HCT116 (cell line): ENCODE results near the gene BOLL. TPM values are rescaled to one million over a fixed set of nuclear protein-coding genes. Genes with fewer than 3 reads are reported as not detected.

Experiments
- ATAC-seq: fragments of 200-7000 bp; cut with Tn5 transposase; 2 replicates; pipeline ENCODE4 v1.9.1; 2020; ENCODE audit warnings: mild to moderate bottlenecking, moderate library complexity
- BruUV-seq: library from RNA; stranded (reverse); fragments of 400-500 nt; replicated peaks from 2 replicates; lab custom pipeline; 2021; lab: Mats Ljungman, UMichigan
- CTCF ChIA-PET: fragments of 300-600 bp; sonication (Branson Sonifier 250); formaldehyde crosslinking; loops from one replicate; lab custom pipeline; 2021; ENCODE audit warnings: antibody characterized with exemption; lab: Charles Lee
- POLR2A ChIA-PET: fragments of 300-600, 350-600 bp; sonication (Branson Sonifier 250); formaldehyde crosslinking; loops from one replicate; lab custom pipeline; 2021; ENCODE audit warnings: antibody characterized with exemption; lab: Charles Lee
- RAD21 ChIA-PET, 2 experiments: fragments of 300-600 bp; sonication (Branson Sonifier 250); formaldehyde crosslinking; loops; one replicate each; lab custom pipeline; 2023; ENCODE audit warnings: low total read pairs in 2 of 2; ENCODE audit not compliant: uncharacterized antibody in 2 of 2, unreplicated experiment in 2 of 2, low non-redundant PET in 1 of 2; lab: Charles Lee
- DNase-seq: peaks from one replicate; pipeline ENCODE4 v3.0.0-alpha.2; 2010; ENCODE audit warnings: low read depth, low spot score
- H2AFZ ChIP-seq: fragments of 200-600 bp; shearing (Covaris generic), sonication (generic); 2 replicates; pipeline ENCODE4 v1.6.1; 2017; ENCODE audit warnings: low read depth, mixed run types, mixed read lengths, antibody characterized with exemption, low read length; ENCODE audit not compliant: poor library complexity, severe bottlenecking
- H3K27ac ChIP-seq: 2 replicates; pipeline ENCODE4 v1.5.1; 2012; ENCODE audit warnings: low read depth, low read length
- H3K27me3 ChIP-seq: fragments of 200-600 bp; sonication (generic); 2 replicates; pipeline ENCODE4 v1.6.1; 2016; ENCODE audit warnings: mixed run types, low read length, mixed read lengths; ENCODE audit not compliant: insufficient read depth
- H3K36me3 ChIP-seq, 2 experiments: fragments of 200-500 bp in 1 of 2; fragments of 200-600 bp in 1 of 2; sonication (Bioruptor generic) in 1 of 2; sonication (generic) in 1 of 2; 2 replicates each; pipeline versions ENCODE4 v1.5.1 to v1.6.1; 2014 to 2016; ENCODE audit warnings: low read length in 2 of 2, inconsistent platforms in 1 of 2, mixed read lengths in 1 of 2, mixed run types in 1 of 2; ENCODE audit not compliant: insufficient read depth in 2 of 2, control insufficient read depth in 1 of 2
- H3K4me1 ChIP-seq, 2 experiments: fragments of 200-600 bp in 1 of 2; sonication (generic) in 1 of 2; 2 replicates each; pipeline versions ENCODE4 v1.5.1 to v1.6.1; 2012 to 2017; ENCODE audit warnings: low read length in 2 of 2, inconsistent platforms in 1 of 2, mild to moderate bottlenecking in 1 of 2, mixed read lengths in 1 of 2, mixed run types in 1 of 2, moderate library complexity in 1 of 2; ENCODE audit not compliant: insufficient read depth in 2 of 2, control insufficient read depth in 1 of 2
- H3K4me2 ChIP-seq: fragments of 200-600 bp; sonication (generic); 2 replicates; pipeline ENCODE4 v1.6.1; 2017; ENCODE audit warnings: mixed run types, low read length, mixed read lengths
- H3K4me3 ChIP-seq, 2 experiments: fragments of 200-600 bp in 1 of 2; sonication (generic) in 1 of 2; replicated peaks in 1 of 2; 2 replicates each; pipeline ENCODE4 v1.5.1; 2011 to 2016; ENCODE audit warnings: low read length in 2 of 2, control low read depth in 1 of 2, low read depth in 1 of 2, mild to moderate bottlenecking in 1 of 2, mixed read lengths in 1 of 2, mixed run types in 1 of 2
- H3K79me2 ChIP-seq: fragments of 200-600 bp; sonication (generic); 2 replicates; pipeline ENCODE4 v1.6.1; 2017; ENCODE audit warnings: mild to moderate bottlenecking, mixed run types, low read length, moderate library complexity, mixed read lengths; ENCODE audit not compliant: insufficient read depth
- H3K9ac ChIP-seq: fragments of 200-600 bp; sonication (generic); 2 replicates; pipeline ENCODE4 v1.6.1; 2016; ENCODE audit warnings: low read length, mixed read lengths
- H3K9me2 ChIP-seq: fragments of 200-600 bp; sonication (generic), shearing (Covaris generic); 2 replicates; pipeline ENCODE4 v1.6.1; 2017; ENCODE audit warnings: mixed run types, mild to moderate bottlenecking, moderate library complexity; ENCODE audit not compliant: insufficient read depth
- H3K9me3 ChIP-seq, 2 experiments: fragments of 200-500 bp in 1 of 2; fragments of 200-600 bp in 1 of 2; sonication (Bioruptor generic) in 1 of 2; sonication (generic) in 1 of 2; 2 replicates each; pipeline ENCODE4 v1.6.1; 2014 to 2017; ENCODE audit warnings: low read length in 2 of 2, mixed read lengths in 2 of 2, inconsistent platforms in 1 of 2, low read depth in 1 of 2, mild to moderate bottlenecking in 1 of 2, mixed run types in 1 of 2, moderate library complexity in 1 of 2; ENCODE audit not compliant: control insufficient read depth in 1 of 2, insufficient read depth in 1 of 2
- H4K20me1 ChIP-seq: fragments of 200-600 bp; sonication (generic), shearing (Covaris generic); 2 replicates; pipeline ENCODE4 v1.6.1; 2017; ENCODE audit warnings: mixed run types, mild to moderate bottlenecking, moderate library complexity; ENCODE audit not compliant: insufficient read depth
- CBX3 ChIP-seq: IDR thresholded peaks from 2 replicates; pipeline ENCODE4 v1.6.1; 2012; ENCODE audit warnings: low read depth
- EGR1 ChIP-seq: IDR thresholded peaks from 2 replicates; pipeline ENCODE4 v1.6.1; 2012; ENCODE audit warnings: low read depth
- ELF1 ChIP-seq: IDR thresholded peaks from 2 replicates; pipeline ENCODE4 v1.6.1; 2012; ENCODE audit warnings: low read depth, borderline replicate concordance
- EZH2 ChIP-seq: fragments of 200-600 bp; sonication (generic); IDR thresholded peaks from 2 replicates; pipeline ENCODE4 v1.6.1; 2017; ENCODE audit warnings: antibody characterized with exemption, mixed run types
- EZH2phosphoT487 ChIP-seq: fragments of 200-600 bp; IDR thresholded peaks from 2 replicates; pipeline ENCODE4 v1.6.1; 2018; ENCODE audit warnings: antibody characterized with exemption, borderline replicate concordance
- FOSL1 ChIP-seq: IDR thresholded peaks from 2 replicates; pipeline ENCODE4 v1.6.1; 2012; ENCODE audit warnings: low read depth
- SRF ChIP-seq: IDR thresholded peaks from 2 replicates; pipeline ENCODE4 v1.6.1; 2012; ENCODE audit warnings: low read depth
- TCF7L2 ChIP-seq: IDR thresholded peaks from 2 replicates; pipeline ENCODE4 v1.7.0; 2011; ENCODE audit warnings: borderline replicate concordance, inconsistent platforms; ENCODE audit not compliant: insufficient read depth, insufficient read length; ENCODE audit errors: extremely low read depth
- YY1 ChIP-seq: IDR thresholded peaks from 2 replicates; pipeline ENCODE4 v1.6.1; 2011; ENCODE audit warnings: low read length, low read depth, moderate library complexity, mild to moderate bottlenecking; ENCODE audit not compliant: insufficient replicate concordance; ENCODE audit errors: extremely low read depth
- ZNF274 ChIP-seq: fragments of 200-500 bp; sonication (Bioruptor generic); IDR thresholded peaks from 2 replicates; pipeline ENCODE4 v1.6.1; 2014; ENCODE audit warnings: mild to moderate bottlenecking, low read depth, low read length, inconsistent platforms
- intact Hi-C: fragments of 100-400 bp; cut with micrococcal nuclease; formaldehyde crosslinking; loops from 2 replicates; pipeline ENCODE4 v1.10.0; 2022
- total RNA-seq: library from RNA; stranded (reverse); gene quantifications from one replicate; pipeline ENCODE4 v1.2.1, GENCODE V29; 2021; ENCODE audit not compliant: unreplicated experiment
- TF ChIP-seq, protein P1 (sequence below), 3 experiments: fragments of 200-600 bp in 1 of 3; sonication (generic) in 1 of 3; IDR thresholded peaks in 2 of 3; conservative IDR thresholded peaks in 1 of 3; 2 replicates each; pipeline ENCODE4 v1.5.1; 2012 to 2017; ENCODE audit warnings: low read depth in 2 of 3, low read length in 2 of 3, antibody characterized with exemption in 1 of 3, borderline replicate concordance in 1 of 3, control low read depth in 1 of 3, mild to moderate bottlenecking in 1 of 3, mixed read lengths in 1 of 3, mixed run types in 1 of 3, moderate library complexity in 1 of 3; ENCODE audit not compliant: insufficient read depth in 1 of 3
- TF ChIP-seq, protein P2 (sequence below): IDR thresholded peaks from 2 replicates; pipeline ENCODE4 v1.6.1; 2011; ENCODE audit warnings: mild to moderate bottlenecking, low read length, moderate library complexity; ENCODE audit not compliant: insufficient replicate concordance; ENCODE audit errors: extremely low read depth

Gene BOLL
- total RNA-seq, 1 experiment from 2014 or later = not detected

DNA sequence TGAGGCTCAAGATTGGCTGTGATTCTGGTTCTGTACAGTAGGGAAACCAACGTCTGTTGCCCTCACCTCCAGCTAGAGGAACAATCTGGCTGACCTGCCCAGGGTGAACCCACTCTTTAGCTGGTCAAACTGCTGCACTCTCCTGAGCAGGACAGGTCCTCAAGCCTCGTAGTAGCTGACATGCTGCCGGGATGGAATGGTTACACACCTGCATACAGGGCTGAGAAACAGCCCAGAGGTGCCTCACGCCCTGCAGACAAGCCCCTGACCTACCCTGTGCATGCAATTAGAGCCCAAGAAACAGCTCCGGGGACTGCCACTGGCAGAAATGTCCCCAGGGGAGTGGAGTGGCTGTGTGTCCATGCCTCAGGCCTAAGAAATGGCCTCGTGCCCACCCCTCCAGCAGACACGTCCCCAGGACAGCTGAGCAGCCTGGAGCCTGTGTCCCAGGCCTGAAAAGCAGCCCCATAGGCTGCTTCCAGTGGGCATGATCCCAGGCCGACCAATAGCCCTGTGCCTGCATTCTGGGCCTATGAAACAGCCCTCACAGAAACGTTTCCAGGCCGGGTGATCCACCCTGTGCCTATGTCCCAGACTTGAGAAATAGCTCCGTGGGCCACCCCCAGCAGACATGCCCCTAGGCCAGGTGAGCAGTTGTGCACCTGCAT, 25.4 kb downstream of the BOLL start:
- Histone ChIP-seq H3K9ac (no peak overlapping the region), H3K4me3 (no peak overlapping the region), H3K79me2 (no peaks in the 10 kb centered on the region), H3K27ac (no peak overlapping the region), H2AFZ (no peak overlapping the region), H3K4me2 (no peak overlapping the region), H3K9me3 (no peaks in the 10 kb centered on the region), H3K4me1 (no peaks in the 10 kb centered on the region), H4K20me1 (no peaks in the 10 kb centered on the region), H3K27me3 (no peaks in the 10 kb centered on the region), H3K9me2 (no peaks in the 10 kb centered on the region), H3K36me3 (no peaks in the 10 kb centered on the region)
- TF ChIP-seq, protein P1, sequence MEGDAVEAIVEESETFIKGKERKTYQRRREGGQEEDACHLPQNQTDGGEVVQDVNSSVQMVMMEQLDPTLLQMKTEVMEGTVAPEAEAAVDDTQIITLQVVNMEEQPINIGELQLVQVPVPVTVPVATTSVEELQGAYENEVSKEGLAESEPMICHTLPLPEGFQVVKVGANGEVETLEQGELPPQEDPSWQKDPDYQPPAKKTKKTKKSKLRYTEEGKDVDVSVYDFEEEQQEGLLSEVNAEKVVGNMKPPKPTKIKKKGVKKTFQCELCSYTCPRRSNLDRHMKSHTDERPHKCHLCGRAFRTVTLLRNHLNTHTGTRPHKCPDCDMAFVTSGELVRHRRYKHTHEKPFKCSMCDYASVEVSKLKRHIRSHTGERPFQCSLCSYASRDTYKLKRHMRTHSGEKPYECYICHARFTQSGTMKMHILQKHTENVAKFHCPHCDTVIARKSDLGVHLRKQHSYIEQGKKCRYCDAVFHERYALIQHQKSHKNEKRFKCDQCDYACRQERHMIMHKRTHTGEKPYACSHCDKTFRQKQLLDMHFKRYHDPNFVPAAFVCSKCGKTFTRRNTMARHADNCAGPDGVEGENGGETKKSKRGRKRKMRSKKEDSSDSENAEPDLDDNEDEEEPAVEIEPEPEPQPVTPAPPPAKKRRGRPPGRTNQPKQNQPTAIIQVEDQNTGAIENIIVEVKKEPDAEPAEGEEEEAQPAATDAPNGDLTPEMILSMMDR (IDR thresholded peaks at IDR 0.05 in 2 of 3, conservative IDR thresholded peaks at IDR 0.05 in 1 of 3; ENCODE audit: borderline replicate concordance in 1 of 3, insufficient read depth in 1 of 3, low read depth in 2 of 3, low read length in 2 of 3) = no peak
- TF ChIP-seq FOSL1 = no peak
- no peak for TF ChIP-seq ZNF274
- TF ChIP-seq EZH2 = no peak
- no peak for TF ChIP-seq CBX3
- intact Hi-C loops = no loop called here
- ChIA-PET RAD21 (no interaction called here), POLR2A (interaction anchor here (0.7 kb wide), 1 partner anchor 601 kb away, joined by 3 read pairs; no protein-coding TSS in a partner anchor), CTCF (no interaction called here)
- ATAC-seq (no peak), DNase-seq (no peak)
- no TSS peak for BruUV-seq

DNA sequence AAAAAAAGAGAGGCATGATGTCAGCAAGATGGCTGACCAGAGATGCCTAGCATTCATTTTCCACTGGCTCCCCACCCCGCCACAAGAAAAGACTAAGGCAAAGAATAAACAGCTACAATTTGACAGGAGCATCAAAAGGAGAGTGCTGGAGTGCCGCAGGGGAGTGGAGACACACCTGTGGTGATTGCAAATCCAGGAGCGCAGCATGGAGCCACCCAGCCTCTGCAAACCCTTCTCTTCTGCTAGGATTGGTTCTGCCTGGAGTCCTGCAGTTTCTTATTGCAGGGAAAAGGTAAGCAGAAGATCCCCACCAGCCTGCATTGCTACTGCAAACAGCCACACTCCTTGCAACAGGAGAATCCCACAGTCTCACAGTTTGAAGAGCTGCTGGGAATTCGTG, 26.1 kb downstream of the BOLL start:
- Histone ChIP-seq H2AFZ (no peak overlapping the region), H3K36me3 (no peaks in the 10 kb centered on the region), H3K4me2 (no peak overlapping the region), H4K20me1 (no peaks in the 10 kb centered on the region), H3K4me1 (no peaks in the 10 kb centered on the region), H3K9me2 (no peaks in the 10 kb centered on the region), H3K4me3 (no peak overlapping the region), H3K27ac (no peak overlapping the region), H3K9me3 (no peaks in the 10 kb centered on the region), H3K27me3 (no peaks in the 10 kb centered on the region), H3K79me2 (no peaks in the 10 kb centered on the region), H3K9ac (no peak overlapping the region)
- BruUV-seq = no TSS peak
- RAD21 ChIA-PET = no interaction called here
- intact Hi-C loops = no loop called here
- ATAC-seq (no peak), DNase-seq (no peak)
- CTCF ChIA-PET = no interaction called here
- POLR2A ChIA-PET = no interaction called here
- TF ChIP-seq, protein P2, sequence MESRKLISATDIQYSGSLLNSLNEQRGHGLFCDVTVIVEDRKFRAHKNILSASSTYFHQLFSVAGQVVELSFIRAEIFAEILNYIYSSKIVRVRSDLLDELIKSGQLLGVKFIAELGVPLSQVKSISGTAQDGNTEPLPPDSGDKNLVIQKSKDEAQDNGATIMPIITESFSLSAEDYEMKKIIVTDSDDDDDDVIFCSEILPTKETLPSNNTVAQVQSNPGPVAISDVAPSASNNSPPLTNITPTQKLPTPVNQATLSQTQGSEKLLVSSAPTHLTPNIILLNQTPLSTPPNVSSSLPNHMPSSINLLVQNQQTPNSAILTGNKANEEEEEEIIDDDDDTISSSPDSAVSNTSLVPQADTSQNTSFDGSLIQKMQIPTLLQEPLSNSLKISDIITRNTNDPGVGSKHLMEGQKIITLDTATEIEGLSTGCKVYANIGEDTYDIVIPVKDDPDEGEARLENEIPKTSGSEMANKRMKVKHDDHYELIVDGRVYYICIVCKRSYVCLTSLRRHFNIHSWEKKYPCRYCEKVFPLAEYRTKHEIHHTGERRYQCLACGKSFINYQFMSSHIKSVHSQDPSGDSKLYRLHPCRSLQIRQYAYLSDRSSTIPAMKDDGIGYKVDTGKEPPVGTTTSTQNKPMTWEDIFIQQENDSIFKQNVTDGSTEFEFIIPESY = no peak
- TF ChIP-seq ELF1 (no peak), YY1 (no peak), TCF7L2 (no peak), SRF (no peak), EZH2phosphoT487 (no peak), EGR1 (no peak)
